ENCODE data around the gene P2RY8. TPM values are rescaled to one million over a fixed set of nuclear protein-coding genes. Genes with fewer than 3 reads are reported as not detected.

P2RY8 gene
- total RNA-seq, 1 experiment from 2014 or later = 0.44 TPM

DNA sequence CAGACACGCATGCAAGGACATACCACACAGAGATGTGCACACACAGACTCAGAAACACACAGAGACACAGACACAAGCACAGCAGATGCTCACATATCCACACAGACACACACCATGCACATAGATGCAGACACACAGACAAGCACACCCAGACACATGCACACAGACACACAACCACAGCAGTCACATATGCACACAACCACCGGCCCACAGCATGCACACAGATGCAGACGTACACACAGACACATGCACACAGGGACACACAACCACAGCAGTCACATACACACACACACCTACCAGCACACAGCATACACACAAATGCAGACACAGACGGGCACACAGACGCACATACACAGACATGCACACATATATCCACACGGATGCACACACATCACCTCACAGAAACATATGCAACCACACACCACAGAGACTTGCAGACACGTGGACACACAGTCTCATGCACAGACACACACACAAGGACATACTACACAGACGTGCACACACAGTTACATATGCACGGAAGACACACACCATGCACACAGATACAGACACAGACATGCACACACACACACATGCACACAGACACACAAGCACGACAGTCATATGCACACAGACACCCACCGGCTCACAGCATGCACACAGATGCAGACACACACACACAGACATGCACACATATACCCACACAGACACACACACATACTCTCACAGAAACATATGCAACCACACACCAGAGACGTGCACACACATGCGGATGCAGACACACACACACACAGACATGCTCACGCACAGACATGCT is 119.8 kb downstream of the P2RY8 start:
- Histone ChIP-seq H3K4me3 (replicated peaks in 1 of 2; ENCODE audit: low read depth in 1 of 2, low read length in 2 of 2) (no peak overlapping the region), H3K27me3 (ENCODE audit: insufficient read depth, low read length) (no peaks in the 10 kb centered on the region), H3K4me1 (ENCODE audit: control insufficient read depth in 1 of 2, insufficient read depth in 2 of 2, low read length in 2 of 2) (no peaks in the 10 kb centered on the region), H3K9ac (ENCODE audit: low read length) (no peak overlapping the region), H3K27ac (ENCODE audit: low read depth, low read length) (no peak overlapping the region), H3K36me3 (ENCODE audit: control insufficient read depth in 1 of 2, insufficient read depth in 2 of 2, low read length in 2 of 2) (peaks cover 0 to 14% of the 10 kb centered on the region in 2 experiments; a peak in 1 of 4 replicates), H3K9me3 (ENCODE audit: control insufficient read depth in 1 of 2, insufficient read depth in 1 of 2, low read depth in 1 of 2, low read length in 2 of 2) (peaks cover 0 to 5% of the 10 kb centered on the region in 2 experiments; a peak in 1 of 4 replicates), H3K4me2 (ENCODE audit: low read length) (no peak overlapping the region), H3K9me2 (ENCODE audit: insufficient read depth) (no peaks in the 10 kb centered on the region), H2AFZ (ENCODE audit: low read depth, low read length, poor library complexity, severe bottlenecking) (no peak overlapping the region), H3K79me2 (ENCODE audit: insufficient read depth, low read length) (no peaks in the 10 kb centered on the region), H4K20me1 (ENCODE audit: insufficient read depth) (no peaks in the 10 kb centered on the region)
- ATAC-seq (no peak), DNase-seq (ENCODE audit: low read depth, low spot score) (no peak)
- ChIA-PET CTCF (no interaction called here), RAD21 (ENCODE audit: low non-redundant PET in 1 of 2, low total read pairs in 2 of 2, uncharacterized antibody in 2 of 2, unreplicated experiment in 2 of 2) (no interaction called here), POLR2A (no interaction called here)
- TF ChIP-seq POLR2AphosphoS5 (IDR thresholded peaks at IDR 0.05; ENCODE audit: low read depth, low read length) = 0 out of 2 replicates have a peak, but pooled peaks have one; percentile 14
- no peak for TF ChIP-seq ELF1 (IDR thresholded peaks at IDR 0.05; ENCODE audit: borderline replicate concordance, low read depth)
- no TSS peak for BruUV-seq (replicated peaks)
- intact Hi-C loops (cut with micrococcal nuclease) = no loop called here

- intact Hi-C loops (cut with micrococcal nuclease) = no loop called here
- no peak for ATAC-seq
- Histone ChIP-seq H3K79me2 (ENCODE audit: insufficient read depth, low read length) (no peaks in the 10 kb centered on the region), H2AFZ (ENCODE audit: low read depth, low read length, poor library complexity, severe bottlenecking) (no peak overlapping the region), H3K9me3 (ENCODE audit: control insufficient read depth in 1 of 2, insufficient read depth in 1 of 2, low read depth in 1 of 2, low read length in 2 of 2) (no peaks in the 10 kb centered on the region), H3K36me3 (ENCODE audit: control insufficient read depth in 1 of 2, insufficient read depth in 2 of 2, low read length in 2 of 2) (peaks cover 0 to 9% of the 10 kb centered on the region in 2 experiments; a peak in 1 of 4 replicates), H3K9ac (ENCODE audit: low read length) (no peak overlapping the region), H4K20me1 (ENCODE audit: insufficient read depth) (no peaks in the 10 kb centered on the region), H3K27ac (ENCODE audit: low read depth, low read length) (no peak overlapping the region), H3K4me2 (ENCODE audit: low read length) (no peak overlapping the region), H3K9me2 (ENCODE audit: insufficient read depth) (no peaks in the 10 kb centered on the region), H3K4me3 (replicated peaks in 1 of 2; ENCODE audit: low read depth in 1 of 2, low read length in 2 of 2) (no peak overlapping the region), H3K4me1 (ENCODE audit: control insufficient read depth in 1 of 2, insufficient read depth in 2 of 2, low read length in 2 of 2) (no peaks in the 10 kb centered on the region), H3K27me3 (ENCODE audit: insufficient read depth, low read length) (no peaks in the 10 kb centered on the region)
- RAD21 ChIA-PET (ENCODE audit: low non-redundant PET in 1 of 2, low total read pairs in 2 of 2, uncharacterized antibody in 2 of 2, unreplicated experiment in 2 of 2) = no interaction called here
- CTCF ChIA-PET = no interaction called here
- POLR2A ChIA-PET = no interaction called here
- no TSS peak for BruUV-seq (replicated peaks)
- TF ChIP-seq YY1 (IDR thresholded peaks at IDR 0.05; ENCODE audit: extremely low read depth, insufficient replicate concordance, low read depth, low read length) (no peak), EZH2phosphoT487 (IDR thresholded peaks at IDR 0.05; ENCODE audit: borderline replicate concordance) (no peak), SIN3A (IDR thresholded peaks at IDR 0.05; ENCODE audit: low read depth) (no peak), EGR1 (IDR thresholded peaks at IDR 0.05; ENCODE audit: low read depth) (no peak), POLR2AphosphoS5 (IDR thresholded peaks at IDR 0.05; ENCODE audit: low read depth, low read length) (no peak)
- TF ChIP-seq, protein P1, sequence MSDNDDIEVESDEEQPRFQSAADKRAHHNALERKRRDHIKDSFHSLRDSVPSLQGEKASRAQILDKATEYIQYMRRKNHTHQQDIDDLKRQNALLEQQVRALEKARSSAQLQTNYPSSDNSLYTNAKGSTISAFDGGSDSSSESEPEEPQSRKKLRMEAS (IDR thresholded peaks at IDR 0.05) = no peak
- TF ChIP-seq, protein P2, sequence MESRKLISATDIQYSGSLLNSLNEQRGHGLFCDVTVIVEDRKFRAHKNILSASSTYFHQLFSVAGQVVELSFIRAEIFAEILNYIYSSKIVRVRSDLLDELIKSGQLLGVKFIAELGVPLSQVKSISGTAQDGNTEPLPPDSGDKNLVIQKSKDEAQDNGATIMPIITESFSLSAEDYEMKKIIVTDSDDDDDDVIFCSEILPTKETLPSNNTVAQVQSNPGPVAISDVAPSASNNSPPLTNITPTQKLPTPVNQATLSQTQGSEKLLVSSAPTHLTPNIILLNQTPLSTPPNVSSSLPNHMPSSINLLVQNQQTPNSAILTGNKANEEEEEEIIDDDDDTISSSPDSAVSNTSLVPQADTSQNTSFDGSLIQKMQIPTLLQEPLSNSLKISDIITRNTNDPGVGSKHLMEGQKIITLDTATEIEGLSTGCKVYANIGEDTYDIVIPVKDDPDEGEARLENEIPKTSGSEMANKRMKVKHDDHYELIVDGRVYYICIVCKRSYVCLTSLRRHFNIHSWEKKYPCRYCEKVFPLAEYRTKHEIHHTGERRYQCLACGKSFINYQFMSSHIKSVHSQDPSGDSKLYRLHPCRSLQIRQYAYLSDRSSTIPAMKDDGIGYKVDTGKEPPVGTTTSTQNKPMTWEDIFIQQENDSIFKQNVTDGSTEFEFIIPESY (IDR thresholded peaks at IDR 0.05; ENCODE audit: extremely low read depth, insufficient replicate concordance, low read length) = no peak
- no peak for DNase-seq (ENCODE audit: low read depth, low spot score)
Observed at GRCh38 chrX:1416327-1416784, 120.6 kb downstream of the P2RY8 start.

All from HCT116 (cell line).